ENCODE data around the gene IMP3. TPM values are rescaled to one million over a fixed set of nuclear protein-coding genes. Genes with fewer than 3 reads are reported as not detected.

The IMP3 gene
- total and polyA plus RNA-seq, 8 donors = 3.5 to 137 (median 74.1) TPM

- intact Hi-C loops (cut with DNase I; ENCODE audit: low total_unique reads) = no loop called here
- Histone ChIP-seq H3K9me3 (no peaks in the 10 kb centered on the region), H3K27ac (peak overlapping the region in 1 of 5 donors; percentile 11), H3K36me3 (peaks cover 26 to 69% (median 51%) of the 10 kb centered on the region in 4 donors), H3K4me3 (no peak overlapping the region), H3K27me3 (no peaks in the 10 kb centered on the region), H3K4me1 (peaks cover 63 to 86% (median 79%) of the 10 kb centered on the region in 4 donors)
- DNase-seq = no peak
- TF ChIP-seq POLR2A (IDR thresholded peaks at IDR 0.05) = no peak
- no peak for TF ChIP-seq POLR2AphosphoS5 (IDR thresholded peaks at IDR 0.05)
- TF ChIP-seq, protein P1, sequence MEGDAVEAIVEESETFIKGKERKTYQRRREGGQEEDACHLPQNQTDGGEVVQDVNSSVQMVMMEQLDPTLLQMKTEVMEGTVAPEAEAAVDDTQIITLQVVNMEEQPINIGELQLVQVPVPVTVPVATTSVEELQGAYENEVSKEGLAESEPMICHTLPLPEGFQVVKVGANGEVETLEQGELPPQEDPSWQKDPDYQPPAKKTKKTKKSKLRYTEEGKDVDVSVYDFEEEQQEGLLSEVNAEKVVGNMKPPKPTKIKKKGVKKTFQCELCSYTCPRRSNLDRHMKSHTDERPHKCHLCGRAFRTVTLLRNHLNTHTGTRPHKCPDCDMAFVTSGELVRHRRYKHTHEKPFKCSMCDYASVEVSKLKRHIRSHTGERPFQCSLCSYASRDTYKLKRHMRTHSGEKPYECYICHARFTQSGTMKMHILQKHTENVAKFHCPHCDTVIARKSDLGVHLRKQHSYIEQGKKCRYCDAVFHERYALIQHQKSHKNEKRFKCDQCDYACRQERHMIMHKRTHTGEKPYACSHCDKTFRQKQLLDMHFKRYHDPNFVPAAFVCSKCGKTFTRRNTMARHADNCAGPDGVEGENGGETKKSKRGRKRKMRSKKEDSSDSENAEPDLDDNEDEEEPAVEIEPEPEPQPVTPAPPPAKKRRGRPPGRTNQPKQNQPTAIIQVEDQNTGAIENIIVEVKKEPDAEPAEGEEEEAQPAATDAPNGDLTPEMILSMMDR (IDR thresholded peaks at IDR 0.05) = no peak
- TF ChIP-seq EP300 (IDR thresholded peaks at IDR 0.05) = no peak
- 91 to 98% (median 94%) methylated on average over 14 to 22 of the region's 22 CpGs for WGBS, 5 donors
Observed at GRCh38 chr15:75656813-75657212, 16.8 kb upstream of the IMP3 start.

- intact Hi-C loops (cut with DNase I; ENCODE audit: low total_unique reads) = no loop called here
- Histone ChIP-seq H3K36me3 (peaks cover 26 to 69% (median 51%) of the 10 kb centered on the region in 4 donors), H3K9me3 (no peaks in the 10 kb centered on the region), H3K4me3 (no peak overlapping the region), H3K4me1 (peaks cover 64 to 86% (median 79%) of the 10 kb centered on the region in 4 donors), H3K27ac (peak overlapping the region in 1 of 5 donors; percentile 11), H3K27me3 (no peaks in the 10 kb centered on the region)
- TF ChIP-seq POLR2AphosphoS5 (IDR thresholded peaks at IDR 0.05) = no peak
- TF ChIP-seq EP300 (IDR thresholded peaks at IDR 0.05) = no peak
- no peak for TF ChIP-seq POLR2A (IDR thresholded peaks at IDR 0.05)
- TF ChIP-seq, protein P1 (IDR thresholded peaks at IDR 0.05) = no peak
- 91 to 94% (median 92%) methylated on average over 5 of the region's 5 CpGs for WGBS, 5 donors
- no peak for DNase-seq
Observed at GRCh38 chr15:75656331-75656730, 16.3 kb upstream of the IMP3 start.

DNA sequence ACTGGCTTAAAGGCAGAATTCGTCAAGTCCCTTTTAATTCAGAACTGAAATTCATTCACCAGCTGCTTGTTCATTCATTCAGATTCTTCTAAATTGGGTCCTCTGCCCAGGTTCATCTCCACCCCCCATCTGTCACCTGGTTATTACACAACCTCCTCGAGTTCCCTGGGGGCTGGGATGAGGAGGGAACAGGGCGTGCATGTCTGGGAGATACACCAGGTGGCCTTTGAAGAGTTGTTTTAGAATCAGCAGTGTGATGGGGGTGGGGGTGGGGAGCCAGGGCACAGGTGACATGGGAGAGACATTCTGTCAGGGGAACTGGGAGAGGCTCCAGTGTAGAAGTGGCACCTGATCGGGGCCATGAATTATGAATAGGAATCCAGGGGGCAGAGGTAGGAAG is 15.9 kb upstream of the IMP3 start:
- DNase-seq = no peak
- peaks cover 26 to 69% (median 51%) of the 10 kb centered on the region in 4 donors for H3K36me3 ChIP-seq
- H3K27me3 ChIP-seq = no peaks in the 10 kb centered on the region
- peak overlapping the region in 1 of 5 donors; percentile 11 for H3K27ac ChIP-seq
- TF ChIP-seq POLR2A (IDR thresholded peaks at IDR 0.05) (no peak), EP300 (IDR thresholded peaks at IDR 0.05) (no peak), POLR2AphosphoS5 (IDR thresholded peaks at IDR 0.05) (no peak)
- TF ChIP-seq, protein P1 (IDR thresholded peaks at IDR 0.05) = no peak
- intact Hi-C loops (cut with DNase I; ENCODE audit: low total_unique reads) = no loop called here
- WGBS, 5 donors = 59 to 75% (median 72%) methylated on average over 4 of the region's 4 CpGs
- H3K4me3 ChIP-seq = no peak overlapping the region
- H3K4me1 ChIP-seq = peaks cover 64 to 86% (median 79%) of the 10 kb centered on the region in 4 donors
- no peaks in the 10 kb centered on the region for H3K9me3 ChIP-seq

- H3K4me3 ChIP-seq = no peak overlapping the region
- intact Hi-C loops (cut with DNase I; ENCODE audit: low total_unique reads) = no loop called here
- H3K4me1 ChIP-seq = peaks cover 64 to 86% (median 79%) of the 10 kb centered on the region in 4 donors
- H3K27ac ChIP-seq = peak overlapping the region in 1 of 5 donors; percentile 97
- 60 to 74% (median 64%) methylated on average over 3 to 4 of the region's 4 CpGs for WGBS, 5 donors
- no peaks in the 10 kb centered on the region for H3K9me3 ChIP-seq
- H3K36me3 ChIP-seq = peaks cover 22 to 65% (median 55%) of the 10 kb centered on the region in 4 donors
- no peaks in the 10 kb centered on the region for H3K27me3 ChIP-seq
- no peak for TF ChIP-seq POLR2A (IDR thresholded peaks at IDR 0.05)
- TF ChIP-seq POLR2AphosphoS5 (IDR thresholded peaks at IDR 0.05) = no peak
- TF ChIP-seq, protein P1 (IDR thresholded peaks at IDR 0.05) = no peak
- TF ChIP-seq EP300 (IDR thresholded peaks at IDR 0.05) = no peak
- DNase-seq = no peak
Observed at GRCh38 chr15:75654201-75654907, 14.3 kb upstream of the IMP3 start.
